GM12878 (cell line): ENCODE measurements around the gene PAEP. TPM values are rescaled to one million over a fixed set of nuclear protein-coding genes. Genes with fewer than 3 reads are reported as not detected.

ENCODE experiments used
- ATAC-seq: fragments of 200-7000 bp; cut with Tn5 transposase; 3 replicates; pipeline ENCODE4 v1.9.1; 2020; ENCODE audit warnings: mild to moderate bottlenecking, moderate library complexity
- BruUV-seq: library from RNA; stranded (reverse); fragments of 400-500 nt; replicated peaks from 2 replicates; lab custom pipeline; 2021; lab: Mats Ljungman, UMichigan
- CTCF ChIA-PET: fragments of 300-600 bp; sonication (Branson Sonifier 250); formaldehyde crosslinking; extraction: SDS; loops from one replicate; lab custom pipeline; 2021; ENCODE audit warnings: inconsistent platforms; lab: Yijun Ruan, JAX
- POLR2A ChIA-PET: fragments of 350-600 bp; formaldehyde crosslinking; extraction: SDS; loops from one replicate; lab custom pipeline; 2021; ENCODE audit warnings: inconsistent platforms; lab: Charles Lee
- RAD21 ChIA-PET: fragments of 300-600 bp; sonication (Branson Sonifier 250); formaldehyde crosslinking; loops from one replicate; lab custom pipeline; 2023; ENCODE audit warnings: antibody characterized with exemption; ENCODE audit not compliant: unreplicated experiment; lab: Charles Lee
- SMC1A ChIA-PET: fragments of 300-600 bp; sonication (Branson Sonifier 250); formaldehyde crosslinking; loops from one replicate; lab custom pipeline; 2023; ENCODE audit not compliant: unreplicated experiment, uncharacterized antibody; lab: Charles Lee
- DNase-seq: peaks from one replicate; pipeline ENCODE4 v3.0.0-alpha.2; 2011; ENCODE audit warnings: low read depth, low spot score
- FAIRE-seq: peaks from 3 replicates; lab custom pipeline; 2011; peaks lifted over from hg19 to GRCh38; lab: Jason Lieb, UNC
- H2AFZ ChIP-seq: 2 replicates; pipeline ENCODE4 v1.6.0; 2011; ENCODE audit warnings: low read depth, low read length, control low read depth; ENCODE audit not compliant: control insufficient read depth
- H3K27ac ChIP-seq: 2 replicates; pipeline ENCODE4 v1.5.1; 2011; ENCODE audit warnings: control low read depth; ENCODE audit not compliant: control insufficient read depth, insufficient read depth
- H3K27me3 ChIP-seq, 2 experiments: replicated peaks in 1 of 2; 2 replicates each; pipeline versions ENCODE4 v1.6.0 to v1.6.1; 2011; ENCODE audit warnings: low read length in 1 of 2; ENCODE audit not compliant: control insufficient read depth in 2 of 2, insufficient read depth in 2 of 2
- H3K36me3 ChIP-seq, 2 experiments: 2 replicates each; pipeline ENCODE4 v1.5.1; 2011; ENCODE audit warnings: low read length in 1 of 2; ENCODE audit not compliant: control insufficient read depth in 2 of 2, insufficient read depth in 2 of 2
- H3K4me1 ChIP-seq: 2 replicates; pipeline ENCODE4 v1.6.1; 2011; ENCODE audit warnings: mild to moderate bottlenecking, low read length, moderate library complexity, mixed read lengths; ENCODE audit not compliant: control insufficient read depth, insufficient read depth
- H3K4me2 ChIP-seq: 2 replicates; pipeline ENCODE4 v1.6.0; 2011; ENCODE audit warnings: control low read depth; ENCODE audit not compliant: control insufficient read depth, insufficient read depth
- H3K4me3 ChIP-seq: fragments of 200-600 bp; sonication (generic); 2 replicates; pipeline ENCODE4 v1.5.1; 2016
- H3K79me2 ChIP-seq: 2 replicates; pipeline ENCODE4 v1.6.0; 2011; ENCODE audit warnings: low read length; ENCODE audit not compliant: control insufficient read depth, insufficient read depth
- H3K9ac ChIP-seq: 2 replicates; pipeline ENCODE4 v1.8.0; 2011; ENCODE audit warnings: low read length, control low read depth, mixed read lengths; ENCODE audit not compliant: control insufficient read depth, insufficient read depth
- H3K9me3 ChIP-seq: replicated peaks from 3 replicates; pipeline ENCODE4 v1.5.1; 2011; ENCODE audit warnings: mild to moderate bottlenecking, low read length; ENCODE audit not compliant: control insufficient read depth, insufficient read depth
- H4K20me1 ChIP-seq: 2 replicates; pipeline ENCODE4 v1.6.0; 2011; ENCODE audit not compliant: control insufficient read depth, insufficient read depth
- WGBS: methylation state at CpG from one replicate; pipeline ENCODE4 v1.1.6; 2016; ENCODE audit warnings: low lambda C conversion rate; ENCODE audit not compliant: insufficient replicate concordance, insufficient coverage; ENCODE audit errors: missing lambda C conversion rate; 5-methylcytosine and 5-hydroxymethylcytosine counted together
- in situ Hi-C: fragments of 300-500 bp; cut with MboI; formaldehyde crosslinking; loops from 9 replicates; pipeline ENCODE4 v1.14.3; 2018; ENCODE audit warnings: mixed read lengths
- intact Hi-C: fragments of 100-400 bp; cut with micrococcal nuclease; formaldehyde crosslinking; loops from one replicate; pipeline ENCODE4 v1.14.2; 2022; ENCODE audit not compliant: unreplicated experiment
- polyA plus RNA-seq, 11 experiments: library from polyadenylated mRNA; depleted of rRNA in 4 of 11; unstranded in 6 of 11; stranded (reverse) in 5 of 11; fragments of >200 nt; fragmentation: Nextera tagmentation in 4 of 11; fragmentation: Illumina TruSeq in 1 of 11; extraction: Ambion mirVana in 4 of 11; extraction: Trizol in 1 of 11; gene quantifications; 1 replicate in 1 of 11; 2 replicates in 10 of 11; pipeline versions ENCODE4 v1.2.1 to v1.2.3, GENCODE V29; 2011 to 2016; ENCODE audit warnings: inconsistent platforms in 2 of 11, missing spikeins in 2 of 11, low read depth in 1 of 11
- total RNA-seq, 4 experiments: library from RNA; depleted of rRNA in 3 of 4; stranded (reverse); fragments of >200 nt in 3 of 4; fragmentation: Illumina TruSeq in 1 of 4; extraction: Trizol in 1 of 4; gene quantifications; 2 replicates each; pipeline versions ENCODE4 v1.2.1 to v1.2.3, GENCODE V29; 2013 to 2021
- TF ChIP-seq, protein P1 (sequence below): fragments of 450-650 bp; IDR thresholded peaks from 2 replicates; pipeline ENCODE4 v1.6.1; 2017; ENCODE audit warnings: mild to moderate bottlenecking, low read depth, inconsistent platforms; ENCODE audit not compliant: poor library complexity, severe bottlenecking
- TF ChIP-seq, protein P2 (sequence below): fragments of 450-650 bp; IDR thresholded peaks from 2 replicates; pipeline ENCODE4 v1.6.1; 2017; ENCODE audit warnings: low read depth, mild to moderate bottlenecking, moderate library complexity

PAEP gene
- total and polyA plus RNA-seq, 10 of the 15 experiments (the other 5 are each of a cell fraction or from before 2014, with no cell fraction given): not detected

DNA sequence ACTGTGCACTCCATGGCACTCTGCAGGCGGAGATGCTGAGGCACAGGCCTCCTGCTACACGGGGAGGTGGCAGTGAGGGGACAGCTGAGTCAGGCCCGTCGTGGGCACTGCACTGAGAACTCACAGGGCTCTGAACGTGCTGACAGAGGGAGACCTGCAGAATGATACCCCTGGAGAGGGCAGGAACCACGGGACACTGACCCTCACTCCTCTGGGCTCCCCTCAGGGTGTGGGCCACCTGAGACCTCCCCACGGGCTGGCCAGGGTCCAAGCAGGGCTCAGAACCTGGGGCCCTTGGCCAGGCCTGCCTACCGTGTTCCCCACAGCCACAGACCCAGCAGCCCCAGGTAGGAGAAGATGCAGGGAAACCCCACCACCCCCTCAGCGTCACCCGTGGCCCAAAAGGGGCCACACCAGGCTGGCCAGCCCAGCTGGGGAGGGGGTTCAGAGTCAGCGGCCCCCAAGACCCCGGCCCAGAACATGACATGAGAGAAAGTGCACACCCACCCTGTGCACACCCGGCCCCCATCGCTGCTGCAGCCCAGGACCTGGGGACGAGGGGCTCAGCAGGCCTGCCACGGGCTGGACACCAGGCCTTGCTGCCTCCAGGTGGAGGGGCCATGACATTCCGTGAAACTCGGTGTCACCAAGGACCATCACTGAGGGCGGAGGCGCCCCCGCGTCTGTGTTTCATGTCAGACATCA lies 46.9 kb downstream of the PAEP start:
- H3K27ac ChIP-seq: no peak overlapping the region
- H3K4me1 ChIP-seq: no peaks in the 10 kb centered on the region
- H3K4me3 ChIP-seq: no peak overlapping the region
- H3K4me2 ChIP-seq: no peak overlapping the region
- H3K27me3 ChIP-seq: no peaks in the 10 kb centered on the region; a peak in 1 of 4 replicates
- H3K9me3 ChIP-seq: no peaks in the 10 kb centered on the region
- ChIA-PET POLR2A (no interaction called here), CTCF (interaction anchor here (0.9 kb wide), 1 partner anchor 8 kb away, joined by 3 read pairs; no protein-coding TSS in a partner anchor), SMC1A (no interaction called here), RAD21 (no interaction called here)
- in situ Hi-C loops: no loop called here
- TF ChIP-seq, protein P1, sequence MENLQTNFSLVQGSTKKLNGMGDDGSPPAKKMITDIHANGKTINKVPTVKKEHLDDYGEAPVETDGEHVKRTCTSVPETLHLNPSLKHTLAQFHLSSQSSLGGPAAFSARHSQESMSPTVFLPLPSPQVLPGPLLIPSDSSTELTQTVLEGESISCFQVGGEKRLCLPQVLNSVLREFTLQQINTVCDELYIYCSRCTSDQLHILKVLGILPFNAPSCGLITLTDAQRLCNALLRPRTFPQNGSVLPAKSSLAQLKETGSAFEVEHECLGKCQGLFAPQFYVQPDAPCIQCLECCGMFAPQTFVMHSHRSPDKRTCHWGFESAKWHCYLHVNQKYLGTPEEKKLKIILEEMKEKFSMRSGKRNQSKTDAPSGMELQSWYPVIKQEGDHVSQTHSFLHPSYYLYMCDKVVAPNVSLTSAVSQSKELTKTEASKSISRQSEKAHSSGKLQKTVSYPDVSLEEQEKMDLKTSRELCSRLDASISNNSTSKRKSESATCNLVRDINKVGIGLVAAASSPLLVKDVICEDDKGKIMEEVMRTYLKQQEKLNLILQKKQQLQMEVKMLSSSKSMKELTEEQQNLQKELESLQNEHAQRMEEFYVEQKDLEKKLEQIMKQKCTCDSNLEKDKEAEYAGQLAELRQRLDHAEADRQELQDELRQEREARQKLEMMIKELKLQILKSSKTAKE: no peak
- TF ChIP-seq, protein P2, sequence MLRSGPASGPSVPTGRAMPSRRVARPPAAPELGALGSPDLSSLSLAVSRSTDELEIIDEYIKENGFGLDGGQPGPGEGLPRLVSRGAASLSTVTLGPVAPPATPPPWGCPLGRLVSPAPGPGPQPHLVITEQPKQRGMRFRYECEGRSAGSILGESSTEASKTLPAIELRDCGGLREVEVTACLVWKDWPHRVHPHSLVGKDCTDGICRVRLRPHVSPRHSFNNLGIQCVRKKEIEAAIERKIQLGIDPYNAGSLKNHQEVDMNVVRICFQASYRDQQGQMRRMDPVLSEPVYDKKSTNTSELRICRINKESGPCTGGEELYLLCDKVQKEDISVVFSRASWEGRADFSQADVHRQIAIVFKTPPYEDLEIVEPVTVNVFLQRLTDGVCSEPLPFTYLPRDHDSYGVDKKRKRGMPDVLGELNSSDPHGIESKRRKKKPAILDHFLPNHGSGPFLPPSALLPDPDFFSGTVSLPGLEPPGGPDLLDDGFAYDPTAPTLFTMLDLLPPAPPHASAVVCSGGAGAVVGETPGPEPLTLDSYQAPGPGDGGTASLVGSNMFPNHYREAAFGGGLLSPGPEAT: no peak
- no peak overlapping the region for H2AFZ ChIP-seq
- no peaks in the 10 kb centered on the region for H4K20me1 ChIP-seq
- 23% methylated on average over 22 of the region's 22 CpGs for WGBS
- H3K79me2 ChIP-seq: no peaks in the 10 kb centered on the region
- ATAC-seq (no peak), FAIRE-seq (no peak), DNase-seq (no peak)
- H3K9ac ChIP-seq: no peak overlapping the region
- intact Hi-C loops: loop anchor here (10.0 kb wide), 1 partner anchor 516 kb away; no protein-coding TSS in a partner anchor
- BruUV-seq: no TSS peak
- no peaks in the 10 kb centered on the region for H3K36me3 ChIP-seq
